ENCODE data around the gene MT1M. TPM values are rescaled to one million over a fixed set of nuclear protein-coding genes. Genes with fewer than 3 reads are reported as not detected.

Gene MT1M
- polyA plus RNA-seq, 3 donors: not detected

GRCh38 chr16:56591377-56592060 lies 40.9 kb upstream of the MT1M start:
- Mint-ChIP-seq H3K27me3 (ENCODE audit: low read depth in 3 of 3) (peaks cover 36 to 44% (median 43%) of the 10 kb centered on the region in 3 donors), H3K27ac (peak overlapping the region in 3 of 7 donors; percentile 2 to 53 (median 20)), H3K36me3 (peaks cover 0 to 5% of the 10 kb centered on the region in 2 donors), H3K9me3 (peaks cover 0 to 11% (median 5%) of the 10 kb centered on the region in 7 donors), H3K4me1 (peaks cover 18% of the 10 kb centered on the region), H3K4me3 (no peak overlapping the region)
- Histone ChIP-seq H4K20me1 (ENCODE audit: insufficient read depth, low read length) (no peaks in the 10 kb centered on the region), H3K79me2 (ENCODE audit: insufficient read depth, low read length) (no peaks in the 10 kb centered on the region), H3K9ac (ENCODE audit: insufficient read depth, low read length, poor library complexity, severe bottlenecking) (no peak overlapping the region), H3K4me2 (replicated peaks; ENCODE audit: extremely low read depth, low read length, poor library complexity, severe bottlenecking) (no peak overlapping the region), H3K36me3 (replicated peaks in 1 of 2; ENCODE audit: control insufficient read depth in 1 of 2, insufficient read depth in 2 of 2, low read length in 2 of 2) (no peaks in the 10 kb centered on the region), H3K9me3 (replicated peaks in 1 of 2; ENCODE audit: control insufficient read depth in 1 of 2, insufficient read depth in 1 of 2, low read length in 2 of 2) (peaks cover 0 to 16% of the 10 kb centered on the region in 2 donors), H3K4me1 (ENCODE audit: control insufficient read depth in 1 of 2, insufficient read depth in 2 of 2, low read length in 2 of 2) (peaks cover 6 to 16% of the 10 kb centered on the region in 2 donors), H3K27me3 (ENCODE audit: control insufficient read depth in 2 of 2, insufficient read depth in 2 of 2, low read length in 2 of 2) (peaks cover 12 to 34% of the 10 kb centered on the region in 2 donors), H3K27ac (ENCODE audit: low read depth in 1 of 2, low read length in 2 of 2) (no peak overlapping the region), H3K4me3 (replicated peaks in 1 of 3; ENCODE audit: low read depth in 2 of 3, low read length in 3 of 3) (no peak overlapping the region), H2AFZ (ENCODE audit: insufficient read depth, low read depth, low read length, poor library complexity, severe bottlenecking) (peak overlapping the region; percentile 7)
- peak; percentile 27 to 35 (median 30) for DNase-seq
- WGBS (ENCODE audit: insufficient coverage): 60% methylated on average over 1 of the region's 4 CpGs
- no peak for TF ChIP-seq CTCF (IDR thresholded peaks at IDR 0.05)
- intact Hi-C loops (cut with micrococcal nuclease): no loop called here

GRCh38 chr16:56593573-56594291 lies 38.7 kb upstream of the MT1M start:
- H3K9ac ChIP-seq (ENCODE audit: insufficient read depth, low read length, poor library complexity, severe bottlenecking): no peak overlapping the region
- DNase-seq: no peak
- 86% methylated on average over 1 of the region's 6 CpGs for WGBS (ENCODE audit: insufficient coverage)
- no peak overlapping the region for H3K27ac ChIP-seq (ENCODE audit: low read depth in 1 of 2, low read length in 2 of 2)
- peaks cover 8 to 15% of the 10 kb centered on the region in 2 donors for H3K27me3 ChIP-seq (ENCODE audit: control insufficient read depth in 2 of 2, insufficient read depth in 2 of 2, low read length in 2 of 2)
- intact Hi-C loops (cut with micrococcal nuclease): no loop called here
- peaks cover 0 to 4% of the 10 kb centered on the region in 2 donors for H3K36me3 Mint-ChIP-seq
- no peak overlapping the region for H2AFZ ChIP-seq (ENCODE audit: insufficient read depth, low read depth, low read length, poor library complexity, severe bottlenecking)
- peaks cover 6 to 16% of the 10 kb centered on the region in 2 donors for H3K4me1 ChIP-seq (ENCODE audit: control insufficient read depth in 1 of 2, insufficient read depth in 2 of 2, low read length in 2 of 2)
- no peaks in the 10 kb centered on the region for H3K36me3 ChIP-seq (replicated peaks in 1 of 2; ENCODE audit: control insufficient read depth in 1 of 2, insufficient read depth in 2 of 2, low read length in 2 of 2)
- TF ChIP-seq CTCF (IDR thresholded peaks at IDR 0.05): no peak
- no peaks in the 10 kb centered on the region for H4K20me1 ChIP-seq (ENCODE audit: insufficient read depth, low read length)
- H3K4me1 Mint-ChIP-seq: peaks cover 18% of the 10 kb centered on the region
- no peaks in the 10 kb centered on the region for H3K79me2 ChIP-seq (ENCODE audit: insufficient read depth, low read length)
- no peak overlapping the region for H3K27ac Mint-ChIP-seq
- H3K9me3 Mint-ChIP-seq: peaks cover 0 to 9% (median 6%) of the 10 kb centered on the region in 7 donors
- H3K9me3 ChIP-seq (replicated peaks in 1 of 2; ENCODE audit: control insufficient read depth in 1 of 2, insufficient read depth in 1 of 2, low read length in 2 of 2): peaks cover 0 to 16% of the 10 kb centered on the region in 2 donors
- H3K4me3 Mint-ChIP-seq: no peak overlapping the region
- H3K4me2 ChIP-seq (replicated peaks; ENCODE audit: extremely low read depth, low read length, poor library complexity, severe bottlenecking): no peak overlapping the region
- H3K4me3 ChIP-seq (replicated peaks in 1 of 3; ENCODE audit: low read depth in 2 of 3, low read length in 3 of 3): no peak overlapping the region
- H3K27me3 Mint-ChIP-seq (ENCODE audit: low read depth in 3 of 3): peaks cover 32 to 36% (median 34%) of the 10 kb centered on the region in 3 donors

Measured in CD14-positive monocyte (primary cell).